ENCODE measurements around the gene ZAP70. TPM values are rescaled to one million over a fixed set of nuclear protein-coding genes. Genes with fewer than 3 reads are reported as not detected.
A peak's percentile ranks its signal among the peaks of the same experiment; 100 is the strongest.

The ZAP70 gene
- total RNA-seq, 5 donors from 2014 or later (not counting 1 experiment from before 2014, with no cell fraction given): 449 to 534 (median 468) TPM

DNA sequence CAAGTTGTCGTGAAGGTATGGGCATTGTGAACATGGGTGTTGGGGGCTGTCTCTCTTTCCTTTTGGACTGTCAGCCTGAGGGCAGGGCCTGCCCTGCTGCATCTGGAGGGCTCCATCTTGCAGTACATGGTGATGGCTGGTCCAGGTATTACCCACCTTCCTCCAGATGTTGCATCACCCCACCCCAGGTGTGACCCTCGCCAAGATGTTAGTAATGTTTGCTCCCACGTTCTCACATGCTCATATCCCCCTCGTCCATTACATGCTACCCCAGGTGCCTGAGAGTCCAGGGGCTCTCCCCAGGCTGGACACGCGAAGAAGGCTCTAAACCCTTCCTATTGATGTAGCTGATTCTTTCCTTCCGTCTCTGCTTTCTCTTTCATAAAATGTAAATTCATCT, 13.9 kb downstream of the ZAP70 start:
- H3K27me3 ChIP-seq (replicated peaks in 1 of 2; ENCODE audit: control insufficient read depth in 2 of 2, extremely low read depth in 1 of 2, insufficient read depth in 2 of 2, low read length in 1 of 2): no peaks in the 10 kb centered on the region
- H3K36me3 Mint-ChIP-seq: peaks cover 77% of the 10 kb centered on the region
- H3K9me3 Mint-ChIP-seq: no peaks in the 10 kb centered on the region
- H3K9me3 ChIP-seq: no peaks in the 10 kb centered on the region
- no peak overlapping the region for H3K4me3 ChIP-seq (ENCODE audit: control insufficient read depth in 1 of 2, extremely low read depth in 1 of 2, low read length in 1 of 2)
- H3K36me3 ChIP-seq (ENCODE audit: control insufficient read depth in 2 of 2, extremely low read depth in 1 of 2, insufficient read depth in 1 of 2, low read length in 1 of 2): peaks cover 35 to 97% of the 10 kb centered on the region in 2 donors
- peak overlapping the region; percentile 17 for H3K27ac ChIP-seq (ENCODE audit: low read length)
- WGBS (ENCODE audit: insufficient coverage): 85% methylated on average over 6 of the region's 7 CpGs
- H3K4me1 ChIP-seq (ENCODE audit: control insufficient read depth in 1 of 2, extremely low read depth in 1 of 2, insufficient read depth in 2 of 2, low read length in 2 of 2): peaks cover 0 to 85% of the 10 kb centered on the region in 2 experiments
- POLR2A ChIA-PET: no interaction called here
- peak overlapping the region in 1 of 3 donors; percentile 11 for H3K4me3 Mint-ChIP-seq
- H3K4me1 Mint-ChIP-seq: peaks cover 60 to 87% (median 79%) of the 10 kb centered on the region in 3 donors
- H3K27me3 Mint-ChIP-seq: no peaks in the 10 kb centered on the region
- DNase-seq (no peak), ATAC-seq (replicated peaks in 1 of 4) (no peak)
- H3K27ac Mint-ChIP-seq: peak overlapping the region; percentile 82 to 89
- CTCF ChIA-PET: interaction anchor here in 1 of 2 donors (0.6 to 1.3 kb wide), 2 partner anchors 27 to 29 kb away, joined by 3 read pairs; no protein-coding TSS in a partner anchor

DNA sequence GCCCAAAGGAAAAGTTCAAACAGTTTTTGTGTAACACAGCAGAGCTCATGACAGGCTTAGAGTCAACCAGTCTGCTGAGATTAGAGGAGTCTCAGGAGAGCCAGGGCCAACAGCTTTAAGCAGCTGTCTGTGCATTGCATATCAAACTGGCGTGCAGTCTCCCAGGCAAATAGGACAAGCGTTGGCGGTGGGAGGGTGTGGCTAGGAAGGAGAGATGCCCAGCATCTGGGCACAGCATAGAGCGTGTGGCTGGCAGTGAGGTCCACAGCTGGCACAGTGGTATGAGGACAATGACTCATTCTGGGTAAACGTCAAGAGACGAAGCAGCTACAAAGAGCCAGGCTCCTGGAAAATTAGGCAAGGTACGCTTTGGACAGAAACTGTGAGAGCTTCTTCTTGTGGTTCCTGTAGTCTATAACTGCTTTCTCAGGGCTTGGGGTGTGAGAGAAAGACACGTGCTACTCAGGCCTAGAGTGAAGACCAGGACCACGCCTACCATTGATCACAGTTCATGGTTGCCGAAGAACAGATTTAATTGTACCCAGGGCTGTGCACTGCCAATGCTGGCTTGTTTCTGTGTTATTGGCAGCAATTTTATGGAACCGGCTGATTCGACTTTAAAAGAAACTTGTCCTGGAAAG, 14.8 kb downstream of the ZAP70 start:
- H3K4me3 ChIP-seq (ENCODE audit: control insufficient read depth in 1 of 2, extremely low read depth in 1 of 2, low read length in 1 of 2): no peak overlapping the region
- peak overlapping the region; percentile 32 for H3K27ac ChIP-seq (ENCODE audit: low read length)
- Mint-ChIP-seq H3K36me3 (peaks cover 71% of the 10 kb centered on the region), H3K9me3 (no peaks in the 10 kb centered on the region), H3K4me3 (peak overlapping the region in 2 of 3 donors; percentile 11 to 13), H3K4me1 (peaks cover 51 to 84% (median 75%) of the 10 kb centered on the region in 3 donors), H3K27me3 (no peaks in the 10 kb centered on the region), H3K27ac (peak overlapping the region; percentile 82 to 89)
- POLR2A ChIA-PET: no interaction called here
- DNase-seq (peak in 3 of 35 experiments; percentile 18 to 50 (median 32)), ATAC-seq (replicated peaks in 1 of 4) (peak; percentile 22 to 73 (median 62))
- 58% methylated on average over 10 of the region's 12 CpGs for WGBS (ENCODE audit: insufficient coverage)
- H3K4me1 ChIP-seq (ENCODE audit: control insufficient read depth in 1 of 2, extremely low read depth in 1 of 2, insufficient read depth in 2 of 2, low read length in 2 of 2): peaks cover 0 to 85% of the 10 kb centered on the region in 2 experiments
- H3K9me3 ChIP-seq: no peaks in the 10 kb centered on the region
- peaks cover 40 to 98% of the 10 kb centered on the region in 2 donors for H3K36me3 ChIP-seq (ENCODE audit: control insufficient read depth in 2 of 2, extremely low read depth in 1 of 2, insufficient read depth in 1 of 2, low read length in 1 of 2)
- CTCF ChIA-PET: interaction anchor here in 1 of 2 donors (0.5 to 1.3 kb wide), 2 partner anchors 28 to 42 kb away, joined by 3 read pairs; no protein-coding TSS in a partner anchor
- H3K27me3 ChIP-seq (replicated peaks in 1 of 2; ENCODE audit: control insufficient read depth in 2 of 2, extremely low read depth in 1 of 2, insufficient read depth in 2 of 2, low read length in 1 of 2): no peaks in the 10 kb centered on the region

DNA sequence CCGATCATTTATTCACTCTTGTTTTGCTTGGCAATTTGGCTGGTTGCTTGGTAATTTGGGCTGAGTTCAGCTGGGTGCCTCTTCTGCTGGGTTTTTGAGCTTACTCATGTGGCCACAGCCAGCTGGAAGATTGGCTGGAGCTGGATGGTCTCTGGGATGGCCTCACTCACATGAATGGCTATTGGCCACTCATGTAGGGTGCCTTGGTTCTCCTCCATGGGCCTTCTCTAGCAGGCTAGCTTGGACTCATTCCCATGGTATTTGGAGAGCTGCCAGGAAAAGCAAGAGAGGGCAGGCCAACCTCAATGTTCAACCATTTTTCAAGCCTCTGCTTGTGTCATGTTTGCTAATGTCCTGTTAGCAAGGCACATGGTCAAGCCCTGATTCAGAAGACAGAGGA, 16.9 kb downstream of the ZAP70 start:
- no CpG with 5 or more reads among the region's 1 CpG for WGBS (ENCODE audit: insufficient coverage)
- ATAC-seq (replicated peaks in 1 of 4): no peak
- Histone ChIP-seq H3K4me1 (ENCODE audit: control insufficient read depth in 1 of 2, extremely low read depth in 1 of 2, insufficient read depth in 2 of 2, low read length in 2 of 2) (peaks cover 0 to 79% of the 10 kb centered on the region in 2 experiments), H3K36me3 (ENCODE audit: control insufficient read depth in 2 of 2, extremely low read depth in 1 of 2, insufficient read depth in 1 of 2, low read length in 1 of 2) (peaks cover 49 to 99% of the 10 kb centered on the region in 2 donors), H3K9me3 (no peaks in the 10 kb centered on the region), H3K4me3 (ENCODE audit: control insufficient read depth in 1 of 2, extremely low read depth in 1 of 2, low read length in 1 of 2) (no peak overlapping the region), H3K27ac (ENCODE audit: low read length) (no peak overlapping the region), H3K27me3 (replicated peaks in 1 of 2; ENCODE audit: control insufficient read depth in 2 of 2, extremely low read depth in 1 of 2, insufficient read depth in 2 of 2, low read length in 1 of 2) (no peaks in the 10 kb centered on the region)
- no peak for DNase-seq
- H3K27ac Mint-ChIP-seq: peak overlapping the region; percentile 49 to 69
- H3K4me1 Mint-ChIP-seq: peaks cover 39 to 71% (median 57%) of the 10 kb centered on the region in 3 donors
- ChIA-PET CTCF (interaction anchor here in 1 of 2 donors (0.7 to 0.8 kb wide), 2 partner anchors 30 to 32 kb away, joined by 3 to 5 read pairs; no protein-coding TSS in a partner anchor), POLR2A (no interaction called here)
- H3K9me3 Mint-ChIP-seq: no peaks in the 10 kb centered on the region
- H3K36me3 Mint-ChIP-seq: peaks cover 64% of the 10 kb centered on the region
- H3K4me3 Mint-ChIP-seq: no peak overlapping the region
- no peaks in the 10 kb centered on the region for H3K27me3 Mint-ChIP-seq

DNA sequence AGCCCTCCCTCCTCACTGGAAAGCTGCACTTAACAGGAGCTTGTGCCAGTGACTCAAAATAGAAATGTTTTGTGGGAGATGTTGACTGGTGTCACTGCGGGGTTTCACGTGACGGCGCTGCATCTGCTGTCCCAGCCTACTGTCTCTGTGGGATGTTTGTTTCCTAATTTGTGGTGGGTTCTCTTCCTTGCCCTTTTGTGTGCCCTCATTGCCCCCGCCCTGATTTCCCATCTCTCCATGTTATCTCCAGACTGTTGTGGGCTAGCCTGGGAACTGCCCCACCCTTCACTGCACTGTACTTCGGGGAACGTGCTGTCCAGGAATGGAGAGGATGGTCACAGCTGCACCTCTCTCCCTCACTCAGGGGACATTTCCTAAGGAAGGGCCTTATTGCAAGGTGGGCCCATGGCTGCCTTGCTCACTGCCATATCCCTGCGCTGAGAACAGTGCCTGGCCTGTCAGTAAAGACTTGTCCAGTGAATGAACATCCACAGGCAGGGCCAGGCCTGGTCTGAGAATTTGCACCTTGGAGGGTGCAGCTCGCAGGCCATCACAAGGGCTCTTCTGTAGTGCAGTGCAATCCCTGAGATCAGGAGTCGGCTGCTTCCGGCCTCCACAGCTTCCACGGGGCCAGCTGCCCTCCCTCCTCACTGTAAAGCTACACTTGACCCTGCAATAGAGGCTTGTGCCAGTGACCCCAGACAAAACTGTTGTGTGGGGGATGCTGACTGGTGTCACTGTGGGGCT, 18.1 kb downstream of the ZAP70 start:
- Mint-ChIP-seq H3K4me1 (peaks cover 28 to 59% (median 45%) of the 10 kb centered on the region in 3 donors), H3K27me3 (no peaks in the 10 kb centered on the region), H3K4me3 (no peak overlapping the region), H3K27ac (peak overlapping the region; percentile 63 to 69), H3K36me3 (peaks cover 56% of the 10 kb centered on the region), H3K9me3 (no peaks in the 10 kb centered on the region)
- Histone ChIP-seq H3K27me3 (replicated peaks in 1 of 2; ENCODE audit: control insufficient read depth in 2 of 2, extremely low read depth in 1 of 2, insufficient read depth in 2 of 2, low read length in 1 of 2) (no peaks in the 10 kb centered on the region), H3K4me1 (ENCODE audit: control insufficient read depth in 1 of 2, extremely low read depth in 1 of 2, insufficient read depth in 2 of 2, low read length in 2 of 2) (peaks cover 0 to 67% of the 10 kb centered on the region in 2 experiments), H3K9me3 (no peaks in the 10 kb centered on the region), H3K36me3 (ENCODE audit: control insufficient read depth in 2 of 2, extremely low read depth in 1 of 2, insufficient read depth in 1 of 2, low read length in 1 of 2) (peaks cover 43 to 98% of the 10 kb centered on the region in 2 donors), H3K27ac (ENCODE audit: low read length) (peak overlapping the region; percentile 22), H3K4me3 (ENCODE audit: control insufficient read depth in 1 of 2, extremely low read depth in 1 of 2, low read length in 1 of 2) (no peak overlapping the region)
- ATAC-seq (replicated peaks in 1 of 4) (no peak), DNase-seq (no peak)
- CTCF ChIA-PET: no interaction called here
- 96% methylated on average over 4 of the region's 12 CpGs for WGBS (ENCODE audit: insufficient coverage)
- POLR2A ChIA-PET: interaction anchor here in 1 of 2 donors (0.6 kb wide), 1 partner anchor 603 kb away, joined by 5 read pairs; no protein-coding TSS in a partner anchor

DNA sequence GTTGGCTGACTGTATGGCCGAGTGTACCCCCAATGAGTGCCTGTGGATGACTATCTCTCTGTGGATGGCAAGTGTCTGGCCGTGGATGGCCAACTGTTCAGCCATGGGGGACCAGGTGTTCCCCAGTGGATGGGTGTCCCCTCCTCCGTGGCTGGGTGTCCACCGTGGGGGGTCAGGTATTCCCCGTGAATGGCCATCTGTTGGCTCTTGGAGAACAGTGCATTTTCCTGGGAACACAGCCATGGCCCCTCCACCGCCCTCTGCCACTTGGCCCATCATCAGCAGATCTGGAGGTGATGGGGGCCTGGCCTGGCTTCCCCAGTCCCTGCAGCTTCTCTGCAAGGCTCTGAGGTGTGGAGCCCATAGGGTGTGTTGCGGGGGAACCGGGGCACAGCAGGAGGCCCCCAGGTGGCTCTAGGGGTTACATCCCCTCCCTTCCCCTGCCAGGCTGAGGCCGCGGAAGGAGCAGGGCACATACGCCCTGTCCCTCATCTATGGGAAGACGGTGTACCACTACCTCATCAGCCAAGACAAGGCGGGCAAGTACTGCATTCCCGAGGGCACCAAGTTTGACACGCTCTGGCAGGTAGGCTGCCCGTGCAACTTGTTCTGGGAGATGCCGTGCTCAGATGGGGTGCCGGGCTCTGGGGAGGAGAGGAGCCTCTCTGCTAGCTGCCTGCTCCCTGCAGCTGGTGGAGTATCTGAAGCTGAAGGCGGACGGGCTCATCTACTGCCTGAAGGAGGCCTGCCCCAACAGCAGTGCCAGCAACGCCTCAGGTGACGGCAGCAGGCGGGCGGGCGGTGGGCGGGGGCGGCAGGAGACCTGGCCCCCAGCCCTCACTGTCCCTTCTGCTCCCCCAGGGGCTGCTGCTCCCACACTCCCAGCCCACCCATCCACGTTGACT, 19.3 kb downstream of the ZAP70 start:
- WGBS (ENCODE audit: insufficient coverage): 95% methylated on average over 16 of the region's 28 CpGs
- ATAC-seq (replicated peaks in 1 of 4) (no peak), DNase-seq (no peak)
- no peaks in the 10 kb centered on the region for H3K9me3 Mint-ChIP-seq
- Histone ChIP-seq H3K4me3 (ENCODE audit: control insufficient read depth in 1 of 2, extremely low read depth in 1 of 2, low read length in 1 of 2) (no peak overlapping the region), H3K27ac (ENCODE audit: low read length) (no peak overlapping the region), H3K36me3 (ENCODE audit: control insufficient read depth in 2 of 2, extremely low read depth in 1 of 2, insufficient read depth in 1 of 2, low read length in 1 of 2) (peaks cover 47 to 98% of the 10 kb centered on the region in 2 donors), H3K4me1 (ENCODE audit: control insufficient read depth in 1 of 2, extremely low read depth in 1 of 2, insufficient read depth in 2 of 2, low read length in 2 of 2) (peaks cover 0 to 62% of the 10 kb centered on the region in 2 experiments), H3K9me3 (no peaks in the 10 kb centered on the region), H3K27me3 (replicated peaks in 1 of 2; ENCODE audit: control insufficient read depth in 2 of 2, extremely low read depth in 1 of 2, insufficient read depth in 2 of 2, low read length in 1 of 2) (no peaks in the 10 kb centered on the region)
- H3K27ac Mint-ChIP-seq: peak overlapping the region in 1 of 2 donors; percentile 22
- peaks cover 49% of the 10 kb centered on the region for H3K36me3 Mint-ChIP-seq
- H3K4me3 Mint-ChIP-seq: no peak overlapping the region
- ChIA-PET POLR2A (no interaction called here), CTCF (no interaction called here)
- H3K27me3 Mint-ChIP-seq: no peaks in the 10 kb centered on the region
- peaks cover 22 to 49% (median 33%) of the 10 kb centered on the region in 3 donors for H3K4me1 Mint-ChIP-seq

Data from T-cell (primary cell).